GM21576 (cell line): ENCODE results near the gene WFDC10A.
"Not testable (repeated sequence)": the region's sequence is repeated elsewhere in the genome, so short reads cannot be mapped to it uniquely, and the experiment has no call there.

Experiments
- ATAC-seq: cut with Tn5 transposase; IDR thresholded peaks from one replicate; pipeline ENCODE4 v1.9.1; 2021; ENCODE audit warnings: mild to moderate bottlenecking, moderate library complexity; ENCODE audit not compliant: unreplicated experiment

The WFDC10A gene

DNA sequence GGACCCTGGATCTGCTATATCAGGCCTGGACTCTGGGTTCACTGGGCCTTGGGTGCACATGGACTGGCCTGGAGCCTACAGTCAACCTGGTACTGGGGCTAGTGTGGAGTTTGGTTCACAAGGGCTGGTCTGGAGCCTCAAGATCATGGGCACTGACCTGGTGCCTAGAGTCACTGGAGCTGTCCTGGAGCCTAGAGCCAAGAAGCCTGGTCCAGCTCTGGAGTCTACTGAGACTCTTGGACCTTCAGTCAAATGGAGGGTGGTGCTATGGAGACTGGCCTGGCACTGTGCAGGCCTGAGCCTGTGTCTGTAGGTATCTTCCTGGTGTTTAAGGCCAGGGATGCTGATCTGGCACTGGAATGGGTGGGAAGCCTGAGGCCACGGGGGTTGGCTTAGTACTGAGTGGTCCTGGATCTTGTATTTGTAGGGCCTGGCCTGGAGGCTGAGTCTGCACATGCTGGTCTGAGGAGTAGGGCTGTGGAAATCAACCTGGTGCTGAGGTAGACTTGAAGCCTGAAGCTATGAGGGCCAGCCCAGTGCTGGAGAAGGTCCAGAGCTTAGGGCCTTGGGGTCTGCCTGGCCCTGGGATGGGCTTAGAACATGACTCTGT is 18.0 kb downstream of the WFDC10A start:
- ATAC-seq, result no peak

- ATAC-seq, result no peak
Observed at GRCh38 chr20:45649312-45649863, 19.8 kb downstream of the WFDC10A start.

DNA sequence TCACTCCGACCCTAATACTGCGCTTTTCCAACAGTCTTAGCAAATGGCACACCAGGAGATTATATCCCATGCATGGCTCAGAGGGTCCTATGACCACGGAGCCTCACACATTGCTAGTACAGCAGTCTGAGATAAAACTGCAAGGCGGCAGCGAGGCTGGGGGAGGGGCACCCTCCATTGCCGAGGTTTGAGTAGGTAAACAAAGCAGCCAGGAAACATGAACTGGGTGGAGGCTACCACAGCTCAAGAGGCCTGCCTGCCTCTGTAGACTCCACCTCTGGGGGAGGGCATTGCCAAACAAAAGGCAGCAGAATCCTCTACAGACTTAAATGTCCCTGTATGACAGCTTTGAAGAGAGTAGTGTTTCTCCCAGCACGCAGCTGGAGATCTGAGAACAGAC is 22.2 kb downstream of the WFDC10A start:
- not testable (repeated sequence) for ATAC-seq

DNA sequence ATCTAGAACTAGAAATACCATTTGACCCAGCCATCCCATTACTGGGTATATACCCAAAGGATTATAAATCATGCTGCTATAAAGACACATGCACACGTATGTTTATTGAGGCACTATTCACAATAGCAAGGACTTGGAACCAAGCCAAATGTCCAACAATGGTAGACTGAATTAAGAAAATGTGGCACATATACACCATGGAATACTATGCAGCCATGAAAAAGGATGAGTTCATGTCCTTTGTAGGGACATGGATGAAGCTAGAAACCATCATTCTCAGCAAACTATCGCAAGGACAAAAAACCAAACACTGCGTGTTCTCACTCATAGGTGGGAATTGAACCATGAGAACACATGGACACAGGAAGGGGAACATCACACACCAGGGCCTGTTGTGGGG is 27.5 kb downstream of the WFDC10A start:
- not testable (repeated sequence) for ATAC-seq

DNA sequence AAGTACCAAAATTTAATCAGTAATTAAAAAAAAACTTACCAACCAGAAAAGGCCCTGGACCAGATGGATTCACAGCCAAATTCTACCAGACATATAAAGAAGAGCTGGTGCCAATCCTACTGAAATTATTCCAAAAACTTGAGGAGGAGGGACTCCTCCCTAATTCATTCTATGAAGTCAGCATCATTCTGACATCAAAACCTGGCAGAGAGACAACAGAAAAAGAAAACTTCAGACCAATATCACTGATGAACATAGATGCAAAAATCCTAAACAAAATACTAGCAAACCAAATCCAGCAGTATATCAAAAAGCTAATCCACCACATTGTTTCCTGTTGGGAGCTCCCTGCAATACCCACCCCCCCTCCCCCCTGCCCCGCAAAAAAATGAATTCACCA is 40.6 kb downstream of the WFDC10A start, which contains the start of gene WFDC11:
TSS of gene WFDC11 (minus strand) at position 101 of the 400 bp plus-strand sequence. CDS start 19,639 bp downstream, outside the sequence.
- ATAC-seq, result no peak

GRCh38 chr20:45672765-45673164 is 43.2 kb downstream of the WFDC10A start:
- ATAC-seq, result no peak

GRCh38 chr20:45679650-45680049 is 50.1 kb downstream of the WFDC10A start:
- no peak for ATAC-seq
